WERI-Rb-1 (cell line): Measurements from ENCODE around the gene WNT9A.
"Not testable (repeated sequence)": the region's sequence is repeated elsewhere in the genome, so short reads cannot be mapped to it uniquely, and the experiment has no call there.

ENCODE experiments used
- DNase-seq: peaks from one replicate; pipeline ENCODE4 v3.0.0-alpha.2; 2020
- H3K27ac ChIP-seq: fragments of 250-450 bp; sonication (Bioruptor Pico); 2 replicates; pipeline ENCODE4 v1.5.1; 2020; ENCODE audit warnings: mild to moderate bottlenecking, moderate library complexity
- H3K27me3 ChIP-seq: fragments of 250-450 bp; sonication (Bioruptor Pico); 2 replicates; pipeline ENCODE4 v1.5.1; 2021; ENCODE audit warnings: mild to moderate bottlenecking, low read depth, moderate library complexity; ENCODE audit not compliant: insufficient read depth, severe bottlenecking
- H3K36me3 ChIP-seq: fragments of 250-450 bp; sonication (Bioruptor Pico); 2 replicates; pipeline ENCODE4 v1.5.1; 2020; ENCODE audit warnings: mild to moderate bottlenecking, moderate library complexity
- H3K4me3 ChIP-seq: 2 replicates; pipeline ENCODE4 v1.5.1; 2011; ENCODE audit warnings: low read depth, mild to moderate bottlenecking, control low read depth, low read length
- H3K9me3 ChIP-seq: fragments of 250-450 bp; sonication (Bioruptor Pico); 2 replicates; pipeline ENCODE4 v1.5.1; 2021; ENCODE audit warnings: mild to moderate bottlenecking, moderate library complexity; ENCODE audit not compliant: severe bottlenecking
- TF ChIP-seq, protein P1 (sequence below): IDR thresholded peaks from 2 replicates; pipeline ENCODE4 v1.5.1; 2011; ENCODE audit warnings: low read depth, mild to moderate bottlenecking, control low read depth, inconsistent platforms, low read length

The WNT9A gene, protein sequence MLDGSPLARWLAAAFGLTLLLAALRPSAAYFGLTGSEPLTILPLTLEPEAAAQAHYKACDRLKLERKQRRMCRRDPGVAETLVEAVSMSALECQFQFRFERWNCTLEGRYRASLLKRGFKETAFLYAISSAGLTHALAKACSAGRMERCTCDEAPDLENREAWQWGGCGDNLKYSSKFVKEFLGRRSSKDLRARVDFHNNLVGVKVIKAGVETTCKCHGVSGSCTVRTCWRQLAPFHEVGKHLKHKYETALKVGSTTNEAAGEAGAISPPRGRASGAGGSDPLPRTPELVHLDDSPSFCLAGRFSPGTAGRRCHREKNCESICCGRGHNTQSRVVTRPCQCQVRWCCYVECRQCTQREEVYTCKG

DNA sequence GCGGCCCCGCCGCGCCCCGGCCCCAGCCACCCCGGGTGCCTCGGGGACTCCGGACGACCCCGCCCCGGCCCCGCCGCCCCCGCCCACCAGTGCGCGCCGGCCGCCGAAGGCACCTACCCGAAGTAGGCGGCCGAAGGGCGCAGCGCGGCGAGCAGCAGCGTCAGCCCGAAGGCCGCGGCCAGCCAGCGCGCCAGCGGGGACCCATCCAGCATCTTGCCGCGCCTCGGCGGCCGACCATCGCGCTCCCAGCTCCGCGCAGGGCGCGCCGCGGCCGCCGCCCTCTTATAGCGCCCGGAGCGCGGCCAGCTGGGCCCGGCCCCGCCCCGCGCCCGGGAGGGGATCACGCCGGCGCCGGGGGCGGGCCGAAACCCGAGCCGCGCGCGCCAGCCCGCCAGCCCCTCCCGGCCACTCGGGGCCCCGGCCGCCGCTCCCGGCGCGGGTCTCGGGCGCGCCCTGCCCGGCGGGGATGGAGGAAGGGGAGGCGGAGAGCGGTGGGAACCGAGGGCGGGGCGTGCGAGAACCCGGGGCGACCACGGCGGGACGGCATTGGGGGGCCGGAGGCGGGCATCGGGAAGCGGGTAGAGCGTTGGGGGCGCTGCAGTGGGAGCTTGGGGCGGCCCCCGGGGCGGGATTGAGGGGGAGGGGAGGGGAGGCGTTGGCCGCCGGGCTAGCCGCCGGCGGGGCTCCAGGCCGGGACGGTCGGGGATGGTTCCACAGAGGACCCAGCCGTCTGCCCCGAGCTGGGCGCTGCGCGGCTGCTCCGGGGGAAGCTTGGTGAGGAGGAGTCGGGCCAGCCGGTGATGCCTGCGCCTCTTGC is at the start of gene WNT9A:
WNT9A (minus strand) TSS at position 257 of the 817 bp plus-strand sequence; CDS start at position 212, 45 bp downstream.
- Histone ChIP-seq H3K27ac (no peak within 1 kb of the TSS), H3K4me3 (peak within 1 kb of the TSS; percentile 54), H3K9me3 (no peaks in the 10 kb centered on the region), H3K36me3 (no peaks in the 10 kb centered on the region), H3K27me3 (no peaks in the 10 kb centered on the region)
- no peak for DNase-seq
- TF ChIP-seq, protein P1, sequence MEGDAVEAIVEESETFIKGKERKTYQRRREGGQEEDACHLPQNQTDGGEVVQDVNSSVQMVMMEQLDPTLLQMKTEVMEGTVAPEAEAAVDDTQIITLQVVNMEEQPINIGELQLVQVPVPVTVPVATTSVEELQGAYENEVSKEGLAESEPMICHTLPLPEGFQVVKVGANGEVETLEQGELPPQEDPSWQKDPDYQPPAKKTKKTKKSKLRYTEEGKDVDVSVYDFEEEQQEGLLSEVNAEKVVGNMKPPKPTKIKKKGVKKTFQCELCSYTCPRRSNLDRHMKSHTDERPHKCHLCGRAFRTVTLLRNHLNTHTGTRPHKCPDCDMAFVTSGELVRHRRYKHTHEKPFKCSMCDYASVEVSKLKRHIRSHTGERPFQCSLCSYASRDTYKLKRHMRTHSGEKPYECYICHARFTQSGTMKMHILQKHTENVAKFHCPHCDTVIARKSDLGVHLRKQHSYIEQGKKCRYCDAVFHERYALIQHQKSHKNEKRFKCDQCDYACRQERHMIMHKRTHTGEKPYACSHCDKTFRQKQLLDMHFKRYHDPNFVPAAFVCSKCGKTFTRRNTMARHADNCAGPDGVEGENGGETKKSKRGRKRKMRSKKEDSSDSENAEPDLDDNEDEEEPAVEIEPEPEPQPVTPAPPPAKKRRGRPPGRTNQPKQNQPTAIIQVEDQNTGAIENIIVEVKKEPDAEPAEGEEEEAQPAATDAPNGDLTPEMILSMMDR = no peak

DNA sequence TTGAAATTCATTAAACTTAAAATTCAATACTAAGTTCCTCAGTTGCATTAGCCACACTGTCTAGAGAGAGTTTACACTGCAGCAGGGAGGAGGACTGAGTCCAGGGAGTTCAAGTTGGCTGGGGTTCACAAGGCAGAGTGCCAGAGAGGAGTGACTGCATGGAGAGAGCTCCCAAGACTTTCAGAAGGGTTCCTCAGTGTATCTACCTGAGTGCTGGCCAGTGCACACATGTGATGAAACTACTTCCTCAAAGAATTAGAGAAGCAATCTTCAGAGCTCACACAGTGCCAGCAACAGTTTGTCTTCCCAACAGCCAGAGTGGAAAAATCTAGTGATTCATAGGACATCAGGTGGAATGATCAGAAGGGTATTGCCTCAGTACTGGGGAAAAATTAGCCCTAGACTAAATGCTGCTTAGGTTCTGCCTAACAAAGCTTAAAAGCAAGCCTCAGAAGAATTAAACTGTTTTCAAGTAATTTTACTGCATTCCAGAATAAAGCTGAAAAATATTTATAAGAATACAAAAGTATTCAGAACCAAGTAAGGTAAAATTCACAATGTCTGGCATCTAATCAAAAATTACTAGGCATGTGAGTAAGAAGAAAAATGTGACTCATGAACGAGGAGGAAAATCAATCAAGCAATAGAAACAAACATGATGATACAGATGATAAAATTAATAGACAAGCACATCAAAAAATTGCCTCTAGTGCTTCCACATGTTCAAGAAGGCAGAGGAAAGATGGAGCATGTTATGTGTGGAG is 48.6 kb upstream of the WNT9A start:
- TF ChIP-seq, protein P1 = no peak
- no peaks in the 10 kb centered on the region for H3K36me3 ChIP-seq
- no peak overlapping the region for H3K4me3 ChIP-seq
- no peaks in the 10 kb centered on the region for H3K9me3 ChIP-seq
- H3K27ac ChIP-seq = no peak overlapping the region
- no peak for DNase-seq
- H3K27me3 ChIP-seq = no peaks in the 10 kb centered on the region

DNA sequence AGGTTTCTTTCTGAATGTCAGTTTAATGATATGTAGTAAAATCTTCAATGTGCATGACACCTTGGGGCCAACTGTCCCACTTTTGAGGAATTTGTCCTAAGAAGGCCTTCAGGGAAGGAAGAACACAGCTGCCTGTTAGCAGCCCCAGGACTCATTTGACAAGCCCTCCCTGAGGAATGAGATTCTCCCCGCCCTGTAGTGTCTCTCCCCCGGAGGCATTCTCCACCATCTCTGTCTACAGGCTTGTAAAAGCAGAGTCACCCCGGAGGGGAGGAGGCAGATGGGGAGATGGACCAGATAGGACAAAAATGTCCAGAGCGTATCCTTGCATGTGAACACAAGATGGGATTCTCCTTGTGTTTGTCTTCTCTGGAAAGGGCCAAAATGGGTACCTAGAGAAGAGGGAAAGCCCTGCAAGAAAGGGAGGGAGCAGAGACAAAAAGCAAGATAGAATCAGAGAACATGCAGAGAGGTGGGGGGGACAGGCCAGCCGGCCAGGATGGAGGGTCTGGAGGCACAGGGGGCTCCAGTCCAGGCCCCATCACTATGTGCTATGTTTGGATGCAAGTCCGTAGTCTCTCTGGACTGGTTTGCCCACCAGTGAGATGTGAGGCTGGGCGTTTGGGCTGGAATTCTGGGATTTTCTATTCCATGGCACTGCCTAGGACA is 47.0 kb upstream of the WNT9A start:
- TF ChIP-seq, protein P1 = no peak
- Histone ChIP-seq H3K27me3 (no peaks in the 10 kb centered on the region), H3K27ac (no peak overlapping the region), H3K9me3 (no peaks in the 10 kb centered on the region), H3K36me3 (no peaks in the 10 kb centered on the region), H3K4me3 (no peak overlapping the region)
- DNase-seq = no peak

DNA sequence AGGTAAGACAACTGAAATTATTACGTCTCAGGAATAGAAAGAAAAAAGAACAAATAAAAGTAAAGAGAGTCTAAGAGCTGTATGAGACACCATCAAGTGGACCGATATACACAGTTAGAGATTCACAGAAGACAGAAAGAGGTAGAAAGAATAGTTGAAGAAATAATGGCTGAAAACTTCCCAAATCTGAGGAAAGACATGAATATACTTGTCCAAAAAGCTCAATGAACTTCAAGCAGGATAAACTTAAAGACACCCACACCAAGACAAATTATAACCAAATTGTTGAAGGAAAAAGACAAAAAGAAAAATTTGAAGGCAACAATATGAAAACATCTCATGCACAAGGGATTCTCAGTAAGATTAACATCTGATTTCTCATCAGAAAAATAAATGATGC is 39.4 kb upstream of the WNT9A start:
- Histone ChIP-seq H3K27ac (no peak overlapping the region), H3K36me3 (no peaks in the 10 kb centered on the region), H3K9me3 (no peaks in the 10 kb centered on the region), H3K4me3 (no peak overlapping the region), H3K27me3 (no peaks in the 10 kb centered on the region)
- DNase-seq = no peak
- TF ChIP-seq, protein P1 = no peak

DNA sequence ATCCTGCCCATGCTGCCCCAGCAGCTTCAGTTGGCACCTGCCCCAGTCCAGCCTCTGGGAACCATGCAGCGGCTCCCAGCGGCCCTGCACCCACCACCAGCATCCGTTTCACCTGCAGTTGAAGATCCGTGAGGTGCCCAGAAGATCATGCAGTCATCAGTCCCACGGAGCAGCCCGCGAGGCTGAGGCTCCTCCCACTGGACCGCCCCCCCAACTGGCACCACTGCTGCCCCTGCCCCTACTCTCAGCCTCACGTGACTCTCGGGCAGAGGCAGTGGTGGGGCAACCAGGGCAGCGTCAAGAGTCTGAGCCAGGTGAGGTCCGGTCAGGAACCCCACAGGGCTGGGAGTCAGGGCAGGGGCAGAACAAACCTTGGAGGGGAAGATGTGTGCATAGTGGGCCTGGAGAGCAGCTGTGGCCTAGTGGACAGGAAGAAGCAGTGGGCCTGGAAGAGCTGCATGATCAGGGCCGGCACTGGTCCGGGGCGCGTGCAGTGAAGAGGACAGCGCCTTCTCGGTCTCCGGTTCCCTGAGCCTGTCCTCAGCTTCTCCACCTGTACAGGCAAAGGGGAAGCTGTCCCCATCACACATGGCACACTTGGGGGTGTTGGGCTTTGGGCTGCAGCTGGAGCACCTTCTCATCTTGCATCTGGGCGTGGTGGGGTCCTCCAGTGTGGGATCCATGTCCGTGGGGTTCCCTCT is 28.0 kb upstream of the WNT9A start:
- not testable (repeated sequence) for H3K4me3 ChIP-seq, H3K9me3 ChIP-seq, H3K27ac ChIP-seq, H3K36me3 ChIP-seq, H3K27me3 ChIP-seq, DNase-seq

DNA sequence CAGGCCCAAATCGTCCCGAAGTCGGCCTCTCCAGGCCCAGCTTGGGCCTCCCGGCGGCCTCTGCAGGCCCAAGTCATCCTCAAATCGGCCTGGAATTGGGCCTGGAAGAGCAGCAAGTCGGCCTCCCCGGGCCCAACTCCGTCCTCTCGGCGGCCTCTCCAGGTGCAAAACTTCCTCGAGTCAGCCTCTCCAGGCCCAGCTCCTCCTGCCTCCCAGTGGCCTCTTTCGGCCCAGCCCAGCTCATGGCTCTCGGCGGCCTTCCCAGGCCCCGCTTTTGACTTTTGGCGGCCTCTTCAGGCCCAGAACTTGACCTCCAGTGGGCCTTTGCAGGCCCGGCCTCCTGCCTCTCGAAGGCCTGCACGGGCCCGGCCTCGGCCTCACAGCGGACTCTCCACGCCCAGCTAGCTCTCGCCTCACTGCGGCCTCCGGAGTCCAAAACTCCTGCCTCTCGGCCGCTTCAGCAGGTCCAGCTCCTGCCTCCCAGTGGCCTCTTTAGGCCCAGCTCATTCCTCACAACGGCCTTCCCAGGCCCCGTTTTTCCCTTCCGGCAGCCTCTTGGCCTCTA is 26.1 kb upstream of the WNT9A start:
- not testable (repeated sequence) for H3K36me3 ChIP-seq, H3K27ac ChIP-seq, DNase-seq, H3K9me3 ChIP-seq, H3K4me3 ChIP-seq, H3K27me3 ChIP-seq

DNA sequence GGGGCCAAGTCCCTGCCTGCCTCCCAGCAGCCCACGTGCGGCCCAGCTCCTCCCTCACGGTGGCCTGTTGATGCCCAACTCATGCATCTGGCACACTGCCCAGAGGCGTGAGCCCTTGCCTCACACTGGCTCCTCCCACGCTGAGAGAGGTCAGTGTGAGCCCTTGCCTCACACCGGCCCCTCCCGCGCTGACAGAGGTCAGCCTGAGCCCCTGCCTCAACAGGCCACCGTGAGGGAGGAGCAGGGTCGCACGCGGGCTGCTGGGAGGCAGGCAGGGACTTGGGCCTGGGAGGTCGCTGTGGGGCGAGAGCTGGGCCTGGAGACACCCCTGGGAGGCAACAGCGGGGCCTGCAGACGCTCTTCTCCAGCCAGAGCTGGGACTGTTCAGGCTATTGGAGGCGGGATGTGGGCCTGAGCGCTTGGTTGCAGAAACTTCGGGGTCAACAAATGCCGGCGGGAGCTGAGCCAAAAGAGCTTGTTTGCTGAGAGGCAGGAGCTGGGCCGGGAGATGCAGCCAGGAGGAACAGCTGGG is 25.2 kb upstream of the WNT9A start:
- DNase-seq, H3K4me3 ChIP-seq, H3K36me3 ChIP-seq, H3K27ac ChIP-seq, H3K9me3 ChIP-seq, H3K27me3 ChIP-seq: not testable (repeated sequence)

DNA sequence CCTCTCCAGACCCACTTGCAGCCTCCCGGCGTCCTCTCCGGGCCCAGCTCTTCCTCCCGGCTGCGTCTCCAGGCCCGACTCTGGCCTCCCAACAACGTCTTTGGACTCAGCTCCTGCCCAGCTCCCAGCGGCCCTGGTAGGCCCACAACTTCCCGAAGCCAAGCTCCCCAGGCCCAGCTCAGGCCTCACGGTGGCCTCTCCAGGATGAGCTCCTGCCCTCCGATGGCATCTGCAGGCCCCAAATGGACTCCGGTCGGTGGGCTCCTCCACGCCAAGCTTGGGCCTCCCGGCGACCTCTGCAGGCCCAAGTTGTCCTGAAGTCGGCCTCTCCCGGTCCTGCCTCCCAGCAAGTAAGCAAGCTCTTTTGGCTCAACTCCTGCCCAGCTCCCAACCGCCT is 24.5 kb upstream of the WNT9A start:
- not testable (repeated sequence) for H3K27ac ChIP-seq, H3K27me3 ChIP-seq, H3K4me3 ChIP-seq, DNase-seq, H3K9me3 ChIP-seq, H3K36me3 ChIP-seq
